ENCODE measurements around the gene UBQLN1. TPM values are rescaled to one million over a fixed set of nuclear protein-coding genes. Genes with fewer than 3 reads are reported as not detected.

The UBQLN1 gene
- polyA plus RNA-seq, 1 experiment: 124 TPM

GRCh38 chr9:83671451-83671850, 36.3 kb downstream of the UBQLN1 start:
- ChIA-PET POLR2A (no interaction called here), CTCF (no interaction called here)
- H3K4me3 ChIP-seq (ENCODE audit: low read depth, low read length): no peak overlapping the region
- DNase-seq (ENCODE audit: low read depth, low spot score): no peak
- no peak overlapping the region for H3K27ac ChIP-seq (ENCODE audit: low read depth, low read length)
- no peaks in the 10 kb centered on the region for H3K9me3 ChIP-seq (ENCODE audit: control insufficient read depth, insufficient read depth, low read length)
- TF ChIP-seq, protein P1, sequence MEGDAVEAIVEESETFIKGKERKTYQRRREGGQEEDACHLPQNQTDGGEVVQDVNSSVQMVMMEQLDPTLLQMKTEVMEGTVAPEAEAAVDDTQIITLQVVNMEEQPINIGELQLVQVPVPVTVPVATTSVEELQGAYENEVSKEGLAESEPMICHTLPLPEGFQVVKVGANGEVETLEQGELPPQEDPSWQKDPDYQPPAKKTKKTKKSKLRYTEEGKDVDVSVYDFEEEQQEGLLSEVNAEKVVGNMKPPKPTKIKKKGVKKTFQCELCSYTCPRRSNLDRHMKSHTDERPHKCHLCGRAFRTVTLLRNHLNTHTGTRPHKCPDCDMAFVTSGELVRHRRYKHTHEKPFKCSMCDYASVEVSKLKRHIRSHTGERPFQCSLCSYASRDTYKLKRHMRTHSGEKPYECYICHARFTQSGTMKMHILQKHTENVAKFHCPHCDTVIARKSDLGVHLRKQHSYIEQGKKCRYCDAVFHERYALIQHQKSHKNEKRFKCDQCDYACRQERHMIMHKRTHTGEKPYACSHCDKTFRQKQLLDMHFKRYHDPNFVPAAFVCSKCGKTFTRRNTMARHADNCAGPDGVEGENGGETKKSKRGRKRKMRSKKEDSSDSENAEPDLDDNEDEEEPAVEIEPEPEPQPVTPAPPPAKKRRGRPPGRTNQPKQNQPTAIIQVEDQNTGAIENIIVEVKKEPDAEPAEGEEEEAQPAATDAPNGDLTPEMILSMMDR (IDR thresholded peaks at IDR 0.05; ENCODE audit: low read depth, low read length): no peak
- H3K27me3 ChIP-seq (ENCODE audit: control insufficient read depth, insufficient read depth, low read length): no peaks in the 10 kb centered on the region

GRCh38 chr9:83670381-83670780, 37.4 kb downstream of the UBQLN1 start:
- H3K4me3 ChIP-seq (ENCODE audit: low read depth, low read length): no peak overlapping the region
- no peak for DNase-seq (ENCODE audit: low read depth, low spot score)
- H3K27ac ChIP-seq (ENCODE audit: low read depth, low read length): no peak overlapping the region
- TF ChIP-seq, protein P1 (IDR thresholded peaks at IDR 0.05; ENCODE audit: low read depth, low read length): no peak
- H3K9me3 ChIP-seq (ENCODE audit: control insufficient read depth, insufficient read depth, low read length): no peaks in the 10 kb centered on the region
- ChIA-PET POLR2A (no interaction called here), CTCF (no interaction called here)
- H3K27me3 ChIP-seq (ENCODE audit: control insufficient read depth, insufficient read depth, low read length): no peaks in the 10 kb centered on the region

- Histone ChIP-seq H3K27ac (ENCODE audit: low read depth, low read length) (no peak overlapping the region), H3K27me3 (ENCODE audit: control insufficient read depth, insufficient read depth, low read length) (no peaks in the 10 kb centered on the region), H3K9me3 (ENCODE audit: control insufficient read depth, insufficient read depth, low read length) (no peaks in the 10 kb centered on the region), H3K4me3 (ENCODE audit: low read depth, low read length) (no peak overlapping the region)
- ChIA-PET CTCF (interaction anchor here (0.6 to 1.2 kb wide), 5 partner anchors 11 to 511 kb away, joined by 3 to 5 read pairs (median 3); no protein-coding TSS in a partner anchor), POLR2A (no interaction called here)
- TF ChIP-seq, protein P1 (IDR thresholded peaks at IDR 0.05; ENCODE audit: low read depth, low read length): no peak
- DNase-seq (ENCODE audit: low read depth, low spot score): no peak
Measured at GRCh38 chr9:83669067-83669466, 38.7 kb downstream of the UBQLN1 start.

DNA sequence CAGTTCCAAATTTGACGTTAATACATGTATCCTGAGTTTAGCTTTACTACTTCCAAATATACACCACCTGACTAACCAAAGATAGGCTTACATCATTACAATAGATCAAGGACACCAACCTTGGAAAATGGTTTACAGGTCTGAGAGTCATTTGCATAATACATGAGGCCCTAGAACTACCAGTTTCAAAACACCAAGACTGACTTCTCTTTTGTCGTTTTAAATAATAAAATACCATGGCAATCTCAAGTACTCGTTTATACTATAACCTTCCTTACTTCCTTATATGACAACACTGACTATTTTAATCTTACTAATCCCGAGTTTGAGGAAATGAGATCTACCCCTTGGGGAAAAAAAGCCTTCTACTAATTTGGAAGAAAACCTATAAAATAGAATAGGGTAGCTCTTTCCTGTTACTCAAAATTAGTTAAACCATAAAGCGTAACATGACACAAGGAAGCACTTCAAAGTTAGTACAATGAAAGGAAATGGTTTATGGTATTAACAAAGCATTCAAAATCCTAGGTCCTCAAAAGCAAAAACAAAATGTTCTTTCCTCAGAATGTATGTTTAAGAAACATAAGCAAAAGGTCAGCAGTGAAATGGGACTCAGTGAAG, 42.1 kb downstream of the UBQLN1 start:
- H3K4me3 ChIP-seq (ENCODE audit: low read depth, low read length): no peak overlapping the region
- POLR2A ChIA-PET: no interaction called here
- no peak for DNase-seq (ENCODE audit: low read depth, low spot score)
- no peaks in the 10 kb centered on the region for H3K27me3 ChIP-seq (ENCODE audit: control insufficient read depth, insufficient read depth, low read length)
- TF ChIP-seq, protein P1 (IDR thresholded peaks at IDR 0.05; ENCODE audit: low read depth, low read length): no peak
- CTCF ChIA-PET: interaction anchor here (0.8 to 2.7 kb wide), 3 partner anchors 16 to 45 kb away, joined by 3 to 7 read pairs (median 6); no protein-coding TSS in a partner anchor
- H3K9me3 ChIP-seq (ENCODE audit: control insufficient read depth, insufficient read depth, low read length): no peaks in the 10 kb centered on the region
- no peak overlapping the region for H3K27ac ChIP-seq (ENCODE audit: low read depth, low read length)

GRCh38 chr9:83662933-83663332, 44.8 kb downstream of the UBQLN1 start:
- POLR2A ChIA-PET: no interaction called here
- Histone ChIP-seq H3K4me3 (ENCODE audit: low read depth, low read length) (no peak overlapping the region), H3K27me3 (ENCODE audit: control insufficient read depth, insufficient read depth, low read length) (no peaks in the 10 kb centered on the region), H3K9me3 (ENCODE audit: control insufficient read depth, insufficient read depth, low read length) (no peaks in the 10 kb centered on the region), H3K27ac (ENCODE audit: low read depth, low read length) (no peak overlapping the region)
- no peak for DNase-seq (ENCODE audit: low read depth, low spot score)
- TF ChIP-seq, protein P1 (IDR thresholded peaks at IDR 0.05; ENCODE audit: low read depth, low read length): no peak
- CTCF ChIA-PET: interaction anchor here (0.6 to 2.4 kb wide), 3 partner anchors 13 to 37 kb away, joined by 3 to 12 read pairs (median 3); no protein-coding TSS in a partner anchor
